AG09319 (cell line): ENCODE results near the gene GNAO1.

Experiments
- DNase-seq: peaks from one replicate; pipeline ENCODE4 v3.0.0-alpha.2; 2010; ENCODE audit warnings: low read depth; ENCODE audit errors: extremely low read depth
- CTCF ChIP-seq: IDR thresholded peaks from 2 replicates; pipeline ENCODE4 v1.5.1; 2011; ENCODE audit warnings: low read depth, mild to moderate bottlenecking, inconsistent platforms, low read length, moderate library complexity

The GNAO1 gene

GRCh38 chr16:56349086-56349415, 157.8 kb downstream of the GNAO1 start:
- no peak for DNase-seq
- TF ChIP-seq CTCF: no peak

- TF ChIP-seq CTCF: no peak
- DNase-seq: no peak
Measured at GRCh38 chr16:56349711-56350161, 158.4 kb downstream of the GNAO1 start.

GRCh38 chr16:56350491-56351405, 159.5 kb downstream of the GNAO1 start:
- DNase-seq: no peak
- TF ChIP-seq CTCF: no peak

- DNase-seq: no peak
- TF ChIP-seq CTCF: no peak
Measured at GRCh38 chr16:56351481-56351880, 160.2 kb downstream of the GNAO1 start.

- DNase-seq: no peak
- TF ChIP-seq CTCF: no peak
Measured at GRCh38 chr16:56352351-56353053, 161.2 kb downstream of the GNAO1 start.

- TF ChIP-seq CTCF: no peak
- DNase-seq: no peak
Measured at GRCh38 chr16:56353054-56353921, 162.0 kb downstream of the GNAO1 start.
